ENCODE results near the gene MALL.
"Not testable (repeated sequence)": the region's sequence is repeated elsewhere in the genome, so short reads cannot be mapped to it uniquely, and the experiment has no call there.

MALL gene

GRCh38 chr2:110049769-110050168 lies 65.9 kb downstream of the MALL start:
- not testable (repeated sequence) for DNase-seq

- not testable (repeated sequence) for DNase-seq
Measured at GRCh38 chr2:110048255-110049197, 67.1 kb downstream of the MALL start.

DNA sequence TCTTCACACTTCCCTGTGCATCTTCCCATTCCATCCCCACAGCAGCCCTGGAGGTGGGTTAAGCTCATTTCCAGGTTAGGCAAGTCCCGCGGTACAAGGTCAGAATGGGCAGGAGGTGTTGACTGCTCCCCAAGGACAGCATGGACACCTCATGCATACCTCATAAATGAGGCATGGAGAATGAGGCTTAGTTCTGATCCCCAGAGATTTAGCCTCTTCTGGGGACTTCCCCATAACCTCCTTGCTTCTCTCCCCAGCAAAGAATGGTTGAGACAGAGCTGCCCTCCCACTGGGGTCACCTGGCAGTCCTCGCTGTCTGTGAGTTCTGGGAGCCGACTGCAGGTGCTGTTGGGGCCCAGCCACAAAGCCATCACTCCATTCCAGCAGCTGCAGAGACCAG lies 68.4 kb downstream of the MALL start:
- DNase-seq: not testable (repeated sequence)

DNA sequence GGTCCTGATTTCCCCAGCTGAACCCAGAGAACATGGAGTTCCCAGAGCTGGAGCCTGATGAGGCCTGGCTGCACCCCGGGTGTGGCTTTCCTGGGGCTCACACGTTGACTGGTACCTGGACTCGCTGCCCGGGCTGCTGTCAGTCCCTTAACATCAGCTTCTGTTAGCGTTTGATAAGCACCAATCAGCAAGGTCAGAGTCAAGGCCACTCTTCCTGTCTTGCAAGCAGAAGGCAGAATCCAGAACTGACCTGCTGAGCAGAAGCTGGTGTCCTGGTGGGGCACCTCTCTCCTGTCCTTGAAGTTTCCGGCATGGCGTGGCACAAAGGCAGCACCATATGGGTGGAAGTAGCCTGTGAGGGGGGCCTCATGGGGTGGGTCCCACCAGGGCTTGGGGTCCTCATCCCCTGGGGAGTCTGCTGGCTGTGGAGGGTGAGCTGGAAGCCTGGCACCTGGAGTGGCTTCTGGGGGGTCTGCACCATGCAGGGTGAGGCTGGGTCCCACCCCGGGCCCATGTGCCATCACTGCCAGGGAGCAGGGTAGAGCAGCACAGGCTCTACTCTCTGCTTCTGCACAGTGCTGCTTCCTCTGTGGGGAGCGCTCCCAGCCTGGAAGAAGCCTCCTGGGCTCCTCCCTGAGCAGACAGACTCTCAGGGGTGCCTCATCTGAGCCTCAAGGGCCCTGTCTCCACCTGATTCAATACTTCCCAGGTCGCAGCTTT lies 73.5 kb downstream of the MALL start:
- DNase-seq: not testable (repeated sequence)

GRCh38 chr2:110037336-110037735 lies 78.3 kb downstream of the MALL start:
- DNase-seq: not testable (repeated sequence)

DNA sequence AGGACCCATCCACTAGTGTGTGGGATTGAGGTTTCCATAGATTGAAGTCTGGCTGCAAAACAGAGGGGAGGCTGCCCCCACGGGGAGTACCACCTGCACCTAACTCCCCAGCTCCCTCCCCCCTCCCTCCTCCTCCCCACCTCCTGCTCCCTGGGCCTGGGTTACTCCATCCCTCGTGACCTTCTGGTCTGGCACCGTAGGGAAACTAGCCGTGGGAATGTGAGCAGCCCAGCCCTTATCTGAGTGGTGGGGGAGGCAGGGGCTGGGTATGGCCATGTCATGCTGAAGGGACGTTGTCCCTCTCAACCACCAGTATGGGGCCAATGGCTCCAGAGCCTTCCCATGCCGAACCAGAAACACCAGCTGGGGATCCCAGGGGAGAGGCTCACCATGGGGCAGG lies 80.2 kb downstream of the MALL start:
- DNase-seq: not testable (repeated sequence)

- DNase-seq: not testable (repeated sequence)
Measured at GRCh38 chr2:110034935-110035334, 80.7 kb downstream of the MALL start.

All from OCI-M1 (cell line).